ENCODE measurements around the gene APC2.

APC2 gene

DNA sequence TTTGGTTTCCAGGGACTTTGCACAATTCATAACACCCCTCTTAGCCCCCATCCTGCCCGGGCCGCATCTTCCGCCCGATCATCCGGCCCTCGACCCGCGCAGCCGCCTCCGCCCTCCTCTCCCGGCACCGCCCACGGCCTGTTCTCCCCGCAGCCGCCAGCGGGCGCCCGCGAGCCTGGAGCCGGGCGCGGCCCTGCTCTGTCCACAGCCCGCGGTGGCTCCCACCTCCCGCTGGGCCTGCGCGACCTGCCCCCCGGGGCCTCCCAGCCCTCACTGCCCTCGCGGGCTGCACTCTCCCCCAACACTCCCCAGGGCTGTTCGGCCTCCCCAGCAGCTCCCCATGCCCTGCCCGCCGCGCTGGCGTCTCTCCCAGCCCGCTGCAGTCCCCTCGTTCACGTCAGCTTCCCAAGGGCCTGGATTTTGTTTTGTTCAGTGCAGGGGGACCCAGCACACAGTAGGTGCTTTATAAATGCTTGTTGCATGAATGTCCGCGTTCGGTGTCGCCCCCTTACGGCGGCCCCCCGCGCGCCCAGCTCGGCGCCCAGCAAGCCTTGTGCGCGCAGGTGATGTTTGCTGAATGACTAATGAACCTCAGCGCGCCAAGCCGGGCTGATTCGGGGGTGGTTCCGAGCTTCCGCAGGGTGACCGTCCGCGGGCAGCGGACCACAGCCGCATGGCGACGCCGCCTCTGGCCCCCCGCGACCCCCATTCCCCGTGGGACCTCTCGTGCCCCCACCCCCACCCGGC is 4.6 kb upstream of the APC2 start:
- H3K4me3 ChIP-seq (ENCODE audit: low read depth in 1 of 2, low read length in 2 of 2), result peak overlapping the region; percentile 25 to 27
- H3K4me1 ChIP-seq (ENCODE audit: insufficient read depth, low read length), result peaks cover 8% of the 10 kb centered on the region
- peaks cover 14% of the 10 kb centered on the region for H3K36me3 ChIP-seq (ENCODE audit: insufficient read depth, low read length)
- H3K9me3 ChIP-seq (ENCODE audit: low read length), result no peaks in the 10 kb centered on the region
- H3K27me3 ChIP-seq (ENCODE audit: control insufficient read depth in 1 of 2, insufficient read depth in 2 of 2, low read length in 2 of 2), result peaks cover 23 to 53% of the 10 kb centered on the region in 2 donors
- no peak overlapping the region for H3K9ac ChIP-seq (ENCODE audit: low read length)
- H3K27ac ChIP-seq (ENCODE audit: low read depth, low read length), result no peak overlapping the region

DNA sequence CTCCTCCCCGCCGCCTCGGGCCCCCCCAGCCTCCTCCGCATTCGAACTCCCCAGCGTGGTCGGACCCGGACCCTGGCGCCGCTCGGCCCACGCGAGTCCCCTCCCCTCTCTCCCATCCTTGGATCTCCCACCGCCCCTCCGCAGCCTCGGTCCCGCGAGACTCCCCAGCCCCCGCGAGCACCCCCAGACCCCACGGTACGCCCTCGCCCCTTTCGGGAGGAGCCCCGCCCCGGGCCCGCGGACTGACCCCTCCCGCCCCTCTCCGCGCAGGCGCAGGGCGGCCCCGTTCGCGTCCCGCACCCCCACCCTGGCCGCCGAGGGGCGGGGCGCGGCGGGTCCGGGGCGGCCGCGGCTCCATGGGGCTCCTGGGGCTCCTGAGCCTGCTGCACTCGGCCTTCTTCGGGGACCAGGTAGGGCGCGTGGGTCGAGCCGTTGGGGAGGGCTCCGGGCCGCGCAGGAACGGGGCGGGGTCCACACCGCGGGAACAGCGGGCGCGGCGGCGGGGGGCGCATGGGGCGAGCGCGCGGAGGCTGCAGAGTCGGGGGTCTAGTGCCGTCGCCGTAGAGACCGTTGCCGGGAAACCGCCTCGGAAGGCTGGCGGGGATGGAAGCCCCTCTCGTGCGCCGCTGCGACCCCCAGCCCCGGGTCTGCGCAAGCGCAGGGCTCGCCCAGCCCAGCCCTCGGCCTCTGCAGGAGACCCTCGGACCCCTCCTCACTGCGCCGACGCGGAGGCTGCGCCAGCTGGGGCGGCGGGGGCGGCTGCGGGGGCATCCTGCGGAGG is 3.8 kb upstream of the APC2 start:
- peaks cover 8% of the 10 kb centered on the region for H3K4me1 ChIP-seq (ENCODE audit: insufficient read depth, low read length)
- H3K36me3 ChIP-seq (ENCODE audit: insufficient read depth, low read length), result peaks cover 6% of the 10 kb centered on the region
- H3K27ac ChIP-seq (ENCODE audit: low read depth, low read length), result no peak overlapping the region
- H3K9ac ChIP-seq (ENCODE audit: low read length), result no peak overlapping the region
- H3K4me3 ChIP-seq (ENCODE audit: low read depth in 1 of 2, low read length in 2 of 2), result no peak overlapping the region
- no peaks in the 10 kb centered on the region for H3K9me3 ChIP-seq (ENCODE audit: low read length)
- peaks cover 31 to 61% of the 10 kb centered on the region in 2 donors for H3K27me3 ChIP-seq (ENCODE audit: control insufficient read depth in 1 of 2, insufficient read depth in 2 of 2, low read length in 2 of 2)

DNA sequence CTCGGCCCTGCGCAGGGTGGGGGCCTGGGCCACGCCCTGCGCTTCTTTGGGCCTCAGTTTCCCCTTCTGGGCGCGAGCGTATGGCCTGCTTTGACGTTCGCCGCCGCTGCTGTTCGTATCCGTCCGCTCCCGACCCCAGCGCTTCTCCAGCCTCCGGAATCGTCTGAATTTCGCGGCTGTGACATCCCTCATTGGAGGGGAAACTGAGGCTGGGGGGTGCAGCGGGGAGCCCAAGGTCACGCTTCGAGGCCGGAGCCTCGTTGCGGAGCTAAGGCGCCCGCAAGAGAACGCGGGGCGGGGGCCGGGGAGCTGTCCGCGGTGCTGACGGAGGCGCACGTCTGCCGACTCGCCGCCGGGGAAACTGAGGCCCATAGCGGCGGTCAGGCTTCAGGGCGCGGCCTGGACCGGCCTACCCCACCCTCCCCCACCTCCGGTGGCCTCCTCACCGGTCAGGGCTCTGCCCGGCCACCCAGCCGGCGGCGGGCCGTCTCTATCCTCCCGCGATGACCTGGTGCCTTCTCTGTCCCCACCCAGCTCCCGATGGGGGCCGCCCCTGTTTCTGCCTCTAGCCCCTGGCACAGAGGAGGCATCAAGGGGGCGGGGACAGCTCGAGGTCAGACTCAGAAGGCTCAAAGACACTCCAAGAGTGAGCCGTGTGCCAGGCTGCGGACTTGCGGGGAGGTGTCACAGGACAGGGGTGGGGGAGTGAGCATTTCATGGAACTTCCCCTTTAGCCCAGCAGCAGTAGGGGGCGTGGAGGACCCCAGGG is 3.0 kb upstream of the APC2 start:
- no peaks in the 10 kb centered on the region for H3K9me3 ChIP-seq (ENCODE audit: low read length)
- H3K27ac ChIP-seq (ENCODE audit: low read depth, low read length), result no peak overlapping the region
- no peak overlapping the region for H3K4me3 ChIP-seq (ENCODE audit: low read depth in 1 of 2, low read length in 2 of 2)
- H3K9ac ChIP-seq (ENCODE audit: low read length), result no peak overlapping the region
- H3K27me3 ChIP-seq (ENCODE audit: control insufficient read depth in 1 of 2, insufficient read depth in 2 of 2, low read length in 2 of 2), result peaks cover 36 to 68% of the 10 kb centered on the region in 2 donors
- H3K36me3 ChIP-seq (ENCODE audit: insufficient read depth, low read length), result no peaks in the 10 kb centered on the region
- H3K4me1 ChIP-seq (ENCODE audit: insufficient read depth, low read length), result peaks cover 8% of the 10 kb centered on the region

GRCh38 chr19:1447504-1447903 is 2.4 kb upstream of the APC2 start:
- Histone ChIP-seq H3K27ac (ENCODE audit: low read depth, low read length) (no peak overlapping the region), H3K36me3 (ENCODE audit: insufficient read depth, low read length) (no peaks in the 10 kb centered on the region), H3K4me1 (ENCODE audit: insufficient read depth, low read length) (peaks cover 8% of the 10 kb centered on the region), H3K4me3 (ENCODE audit: low read depth in 1 of 2, low read length in 2 of 2) (no peak overlapping the region), H3K9me3 (ENCODE audit: low read length) (no peaks in the 10 kb centered on the region), H3K9ac (ENCODE audit: low read length) (no peak overlapping the region), H3K27me3 (ENCODE audit: control insufficient read depth in 1 of 2, insufficient read depth in 2 of 2, low read length in 2 of 2) (peaks cover 42 to 74% of the 10 kb centered on the region in 2 donors)

DNA sequence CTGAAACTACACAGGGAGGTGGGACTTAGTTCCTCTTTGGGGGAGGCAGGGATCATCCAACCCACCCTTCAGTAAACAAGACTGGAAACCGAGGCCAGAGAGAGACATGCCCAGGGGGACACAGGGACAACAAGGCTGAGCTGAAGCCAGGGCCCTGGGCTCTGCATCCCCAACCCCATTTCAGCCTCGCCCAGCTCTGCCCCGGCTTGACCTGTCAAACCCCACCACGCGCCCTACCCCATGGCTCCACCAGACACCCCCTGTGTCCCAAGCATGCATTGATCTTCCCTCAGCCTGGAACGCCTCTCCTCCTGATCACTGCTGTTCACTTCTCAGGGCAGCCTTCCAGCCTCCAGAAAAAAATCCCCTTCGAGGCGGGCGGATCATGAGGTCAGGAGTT is 2.0 kb upstream of the APC2 start:
- Histone ChIP-seq H3K27ac (ENCODE audit: low read depth, low read length) (no peak overlapping the region), H3K36me3 (ENCODE audit: insufficient read depth, low read length) (no peaks in the 10 kb centered on the region), H3K4me1 (ENCODE audit: insufficient read depth, low read length) (peaks cover 8% of the 10 kb centered on the region), H3K9ac (ENCODE audit: low read length) (no peak overlapping the region), H3K4me3 (ENCODE audit: low read depth in 1 of 2, low read length in 2 of 2) (no peak overlapping the region), H3K27me3 (ENCODE audit: control insufficient read depth in 1 of 2, insufficient read depth in 2 of 2, low read length in 2 of 2) (peaks cover 43 to 79% of the 10 kb centered on the region in 2 donors), H3K9me3 (ENCODE audit: low read length) (no peaks in the 10 kb centered on the region)

GRCh38 chr19:1450735-1451731 is 1.1 kb downstream of the APC2 start:
- no peaks in the 10 kb centered on the region for H3K4me1 ChIP-seq (ENCODE audit: insufficient read depth, low read length)
- H3K27ac ChIP-seq (ENCODE audit: low read depth, low read length), result no peak overlapping the region
- peaks cover 50 to 97% of the 10 kb centered on the region in 2 donors for H3K27me3 ChIP-seq (ENCODE audit: control insufficient read depth in 1 of 2, insufficient read depth in 2 of 2, low read length in 2 of 2)

GRCh38 chr19:1451916-1452801 is 2.2 kb downstream of the APC2 start:
- no peaks in the 10 kb centered on the region for H3K9me3 ChIP-seq (ENCODE audit: low read length)
- no peak overlapping the region for H3K9ac ChIP-seq (ENCODE audit: low read length)
- H3K4me1 ChIP-seq (ENCODE audit: insufficient read depth, low read length), result no peaks in the 10 kb centered on the region
- H3K4me3 ChIP-seq (ENCODE audit: low read depth in 1 of 2, low read length in 2 of 2), result no peak overlapping the region
- H3K27me3 ChIP-seq (ENCODE audit: control insufficient read depth in 1 of 2, insufficient read depth in 2 of 2, low read length in 2 of 2), result peaks cover 54 to 97% of the 10 kb centered on the region in 2 donors
- H3K27ac ChIP-seq (ENCODE audit: low read depth, low read length), result no peak overlapping the region
- no peaks in the 10 kb centered on the region for H3K36me3 ChIP-seq (ENCODE audit: insufficient read depth, low read length)

More at GRCh38 chr19:1450735-1451731, 1.1 kb downstream of the APC2 start:
- Histone ChIP-seq H3K36me3 (ENCODE audit: insufficient read depth, low read length) (no peaks in the 10 kb centered on the region), H3K9ac (ENCODE audit: low read length) (no peak overlapping the region), H3K4me3 (ENCODE audit: low read depth in 1 of 2, low read length in 2 of 2) (no peak overlapping the region), H3K9me3 (ENCODE audit: low read length) (no peaks in the 10 kb centered on the region)

GRCh38 chr19:1452802-1453524 is 3.0 kb downstream of the APC2 start:
- Histone ChIP-seq H3K9me3 (ENCODE audit: low read length) (no peaks in the 10 kb centered on the region), H3K9ac (ENCODE audit: low read length) (no peak overlapping the region), H3K27ac (ENCODE audit: low read depth, low read length) (no peak overlapping the region), H3K4me1 (ENCODE audit: insufficient read depth, low read length) (no peaks in the 10 kb centered on the region), H3K36me3 (ENCODE audit: insufficient read depth, low read length) (no peaks in the 10 kb centered on the region), H3K27me3 (ENCODE audit: control insufficient read depth in 1 of 2, insufficient read depth in 2 of 2, low read length in 2 of 2) (peaks cover 47 to 97% of the 10 kb centered on the region in 2 donors), H3K4me3 (ENCODE audit: low read depth in 1 of 2, low read length in 2 of 2) (no peak overlapping the region)

DNA sequence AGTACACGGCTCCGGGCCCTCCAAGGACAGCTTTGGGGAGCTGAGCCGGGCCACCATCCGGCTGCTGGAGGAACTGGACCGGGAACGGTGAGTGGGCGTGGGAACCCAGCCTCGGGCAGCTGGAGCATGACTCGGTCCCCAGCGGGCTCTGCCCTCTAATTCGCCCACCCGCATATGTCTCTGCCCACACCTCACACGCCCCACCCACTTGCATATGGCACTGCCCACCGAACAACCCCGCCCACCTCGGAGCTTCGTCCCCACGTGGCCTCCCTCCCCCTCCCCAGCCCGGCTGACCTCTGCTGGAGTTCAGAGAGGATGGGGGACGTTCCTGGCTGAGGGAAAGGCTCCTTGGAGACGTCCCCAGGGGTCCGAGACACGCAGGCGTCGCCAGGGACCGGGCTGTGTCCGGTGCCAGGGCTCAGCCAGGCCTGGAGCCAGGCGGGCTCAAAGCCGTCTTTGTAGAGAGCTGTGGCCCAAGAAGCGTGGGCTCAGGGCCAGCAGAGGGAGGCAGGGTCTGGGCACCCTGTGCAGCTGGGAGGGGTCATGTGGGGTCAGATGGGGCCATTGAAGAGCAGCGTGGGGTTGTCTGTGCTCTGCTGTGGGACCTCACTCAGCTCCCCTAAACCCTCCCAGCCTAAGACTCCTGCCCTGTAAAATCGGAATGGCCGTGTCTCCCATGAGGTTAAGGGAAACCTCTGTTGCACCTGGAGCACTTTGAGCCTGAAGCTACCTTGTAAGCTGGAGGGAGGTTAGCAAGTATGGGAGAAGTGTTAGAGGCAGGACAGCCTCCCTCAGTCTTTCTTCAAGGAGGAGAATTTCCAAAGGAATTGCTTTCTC is 3.8 kb downstream of the APC2 start:
- Histone ChIP-seq H3K36me3 (ENCODE audit: insufficient read depth, low read length) (no peaks in the 10 kb centered on the region), H3K27me3 (ENCODE audit: control insufficient read depth in 1 of 2, insufficient read depth in 2 of 2, low read length in 2 of 2) (peaks cover 47 to 95% of the 10 kb centered on the region in 2 donors), H3K27ac (ENCODE audit: low read depth, low read length) (no peak overlapping the region), H3K4me3 (ENCODE audit: low read depth in 1 of 2, low read length in 2 of 2) (no peak overlapping the region), H3K9ac (ENCODE audit: low read length) (no peak overlapping the region), H3K4me1 (ENCODE audit: insufficient read depth, low read length) (no peaks in the 10 kb centered on the region), H3K9me3 (ENCODE audit: low read length) (no peaks in the 10 kb centered on the region)
